HepG2 (cell line): Measurements from ENCODE around the gene NAPB. TPM values are rescaled to one million over a fixed set of nuclear protein-coding genes. Genes with fewer than 3 reads are reported as not detected.

ENCODE experiments used
- ADNP ChIP-seq: sonication (generic); formaldehyde crosslinking; IDR thresholded peaks from 2 replicates; pipeline ENCODE4 v1.4.0; 2020; ENCODE audit warnings: missing genetic modification reagents
- BATF2 ChIP-seq: sonication (generic); formaldehyde crosslinking; IDR thresholded peaks from 2 replicates; pipeline ENCODE4 v1.8.0; 2022; ENCODE audit warnings: mild to moderate bottlenecking, missing genetic modification reagents, moderate library complexity
- BORCS8-MEF2B ChIP-seq: sonication (generic); formaldehyde crosslinking; IDR thresholded peaks from 2 replicates; pipeline ENCODE4 v1.8.0; 2022; ENCODE audit warnings: mild to moderate bottlenecking, missing genetic modification reagents
- DDIT3 ChIP-seq: sonication (generic); formaldehyde crosslinking; IDR thresholded peaks from 2 replicates; pipeline ENCODE4 v1.4.0; 2020; ENCODE audit warnings: mild to moderate bottlenecking, missing genetic modification reagents
- E2F1 ChIP-seq: sonication (generic); formaldehyde crosslinking; IDR thresholded peaks from 2 replicates; pipeline ENCODE4 v1.5.0; 2020; ENCODE audit warnings: missing genetic modification reagents
- GMEB1 ChIP-seq: sonication (generic); formaldehyde crosslinking; IDR thresholded peaks from 2 replicates; pipeline ENCODE4 v1.5.1; 2020; ENCODE audit warnings: missing genetic modification reagents, mild to moderate bottlenecking, borderline replicate concordance
- HIC2 ChIP-seq: sonication (generic); formaldehyde crosslinking; IDR thresholded peaks from 2 replicates; pipeline ENCODE4 v1.9.0; 2022; ENCODE audit warnings: low read depth, missing genetic modification reagents
- HIVEP1 ChIP-seq: sonication (generic); formaldehyde crosslinking; IDR thresholded peaks from 2 replicates; pipeline ENCODE4 v1.4.0; 2020; ENCODE audit warnings: mild to moderate bottlenecking, missing genetic modification reagents
- KLF9 ChIP-seq: IDR thresholded peaks from 2 replicates; pipeline ENCODE4 v1.6.1; 2016; ENCODE audit warnings: low read depth
- LBX2 ChIP-seq: sonication (generic); formaldehyde crosslinking; IDR thresholded peaks from 2 replicates; pipeline ENCODE4 v1.5.0; 2020; ENCODE audit warnings: missing genetic modification reagents, mild to moderate bottlenecking, borderline replicate concordance
- MATR3 ChIP-seq: sonication (generic); formaldehyde crosslinking; IDR thresholded peaks from 2 replicates; pipeline ENCODE4 v1.4.0; 2020; ENCODE audit warnings: missing genetic modification reagents
- NCOA5 ChIP-seq: sonication (generic); formaldehyde crosslinking; IDR thresholded peaks from 2 replicates; pipeline ENCODE4 v1.4.0; 2020; ENCODE audit warnings: missing genetic modification reagents
- RNF2 ChIP-seq: fragments of 450-650 bp; conservative IDR thresholded peaks from 2 replicates; pipeline ENCODE4 v1.6.1; 2016; ENCODE audit warnings: low read depth
- SAP130 ChIP-seq: IDR thresholded peaks from 2 replicates; pipeline ENCODE4 v1.6.1; 2016; ENCODE audit warnings: low read depth
- SSRP1 ChIP-seq: IDR thresholded peaks from 2 replicates; pipeline ENCODE4 v1.6.1; 2016; ENCODE audit warnings: control low read depth
- TAF15 ChIP-seq: fragments of 200-400 bp; formaldehyde crosslinking; IDR thresholded peaks from one replicate; pipeline ENCODE4 v1.6.1; 2018; ENCODE audit warnings: mild to moderate bottlenecking, low read depth, low read length; ENCODE audit not compliant: poor library complexity, severe bottlenecking
- TEF ChIP-seq: sonication (generic); formaldehyde crosslinking; IDR thresholded peaks from 2 replicates; pipeline ENCODE4 v1.5.0; 2020; ENCODE audit warnings: missing genetic modification reagents
- TFDP2 ChIP-seq: sonication (generic); formaldehyde crosslinking; IDR thresholded peaks from 2 replicates; pipeline ENCODE4 v1.4.0; 2020; ENCODE audit warnings: missing genetic modification reagents
- YEATS4 ChIP-seq: sonication (generic); formaldehyde crosslinking; IDR thresholded peaks from 2 replicates; pipeline ENCODE4 v1.4.0; 2020; ENCODE audit warnings: missing genetic modification reagents, borderline replicate concordance
- ZBTB43 ChIP-seq: sonication (generic); formaldehyde crosslinking; conservative IDR thresholded peaks from 2 replicates; pipeline ENCODE4 v1.4.0; 2020; ENCODE audit warnings: missing genetic modification reagents
- ZNF432 ChIP-seq: sonication (generic); formaldehyde crosslinking; IDR thresholded peaks from 2 replicates; pipeline ENCODE4 v1.5.0; 2020; ENCODE audit warnings: missing genetic modification reagents, mild to moderate bottlenecking, borderline replicate concordance
- ZSCAN12 ChIP-seq: sonication (generic); formaldehyde crosslinking; IDR thresholded peaks from 2 replicates; pipeline ENCODE4 v1.9.0; 2021; ENCODE audit warnings: mild to moderate bottlenecking, missing genetic modification reagents
- polyA plus RNA-seq, 8 experiments: library from polyadenylated mRNA; depleted of rRNA in 3 of 8; stranded (reverse) in 7 of 8; unstranded in 1 of 8; fragments of >200 nt; fragmentation: Illumina TruSeq in 4 of 8; extraction: Trizol in 4 of 8; gene quantifications; 2 replicates each; pipeline versions ENCODE4 v1.2.1 to v1.2.3, GENCODE V29; 2011 to 2016; ENCODE audit warnings: low read depth in 4 of 8, missing spikeins in 1 of 8, mixed read lengths in 1 of 8; ENCODE audit not compliant: insufficient read depth in 1 of 8
- total RNA-seq, 5 experiments: library from RNA; depleted of rRNA; stranded (reverse); fragments of >200 nt; fragmentation: Illumina TruSeq; extraction: Trizol; gene quantifications; 2 replicates each; pipeline ENCODE4 v1.2.3, GENCODE V29; 2016; ENCODE audit warnings: low read depth in 1 of 5

The NAPB gene
- total and polyA plus RNA-seq, 2 of the 13 experiments (the other 11 are each of a cell fraction or from before 2014, with no cell fraction given), result 15.2 to 16.1 TPM

GRCh38 chr20:23340524-23340923 is 80.8 kb downstream of the NAPB start (continued):
- TF ChIP-seq BATF2 (CRISPR knock-in tag) (no peak), LBX2 (CRISPR knock-in tag) (no peak), MATR3 (CRISPR knock-in tag) (no peak), DDIT3 (CRISPR knock-in tag) (no peak), TFDP2 (peak; percentile 66), BORCS8-MEF2B (CRISPR knock-in tag) (0 out of 2 replicates have a peak, but pooled peaks have one; percentile 27), TEF (CRISPR knock-in tag) (no peak), TAF15 (no peak), SSRP1 (CRISPR knock-in tag) (no peak), ZNF432 (CRISPR knock-in tag) (no peak), YEATS4 (no peak), KLF9 (CRISPR knock-in tag) (no peak), SAP130 (CRISPR knock-in tag) (0 out of 2 replicates have a peak, but pooled peaks have one; percentile 12), E2F1 (CRISPR knock-in tag) (0 out of 2 replicates have a peak, but pooled peaks have one; percentile 43), NCOA5 (CRISPR knock-in tag) (no peak), ZBTB43 (CRISPR knock-in tag) (no peak), HIC2 (no peak), RNF2 (no peak), ADNP (CRISPR knock-in tag) (no peak), HIVEP1 (CRISPR knock-in tag) (no peak), ZSCAN12 (CRISPR knock-in tag) (no peak), GMEB1 (CRISPR knock-in tag) (no peak)
